H1 (cell line): ENCODE measurements around the gene CD200.

Experiments
- CEBPB ChIP-seq: IDR thresholded peaks from 2 replicates; pipeline ENCODE4 v1.6.1; 2012; ENCODE audit warnings: low read depth, low read length
- CHD2 ChIP-seq: IDR thresholded peaks from 2 replicates; pipeline ENCODE4 v1.6.1; 2012; ENCODE audit warnings: low read length, improper control_type of control experiment
- CTCF ChIP-seq, 3 experiments: IDR thresholded peaks; 1 replicate in 2 of 3; 2 replicates in 1 of 3; pipeline versions ENCODE4 v1.5.1 to v1.6.1; 2011; ENCODE audit warnings: low read length in 3 of 3, mild to moderate bottlenecking in 3 of 3, inconsistent platforms in 2 of 3, low read depth in 1 of 3, moderate library complexity in 1 of 3; ENCODE audit not compliant: insufficient read depth in 1 of 3; ENCODE audit errors: control extremely low read depth in 1 of 3
- EGR1 ChIP-seq: IDR thresholded peaks from 2 replicates; pipeline ENCODE4 v1.6.1; 2011; ENCODE audit warnings: low read depth, low read length, borderline replicate concordance
- EZH2 ChIP-seq: fragments of 200-600 bp; sonication (generic); IDR thresholded peaks from 2 replicates; pipeline ENCODE4 v1.7.1; 2012; ENCODE audit warnings: low read depth, mild to moderate bottlenecking, moderate library complexity, low read length, inconsistent platforms; ENCODE audit not compliant: severe bottlenecking
- MAX ChIP-seq: IDR thresholded peaks from 2 replicates; pipeline ENCODE4 v1.6.1; 2012; ENCODE audit warnings: inconsistent platforms
- NANOG ChIP-seq: IDR thresholded peaks from 2 replicates; pipeline ENCODE4 v1.6.1; 2011; ENCODE audit warnings: low read length, low read depth, mild to moderate bottlenecking, inconsistent platforms; ENCODE audit not compliant: insufficient read depth, poor library complexity, severe bottlenecking
- POLR2A ChIP-seq, 2 experiments: IDR thresholded peaks; 1 replicate in 1 of 2; 2 replicates in 1 of 2; pipeline ENCODE4 v1.6.1; 2011; ENCODE audit warnings: low read depth in 2 of 2, low read length in 2 of 2, mild to moderate bottlenecking in 2 of 2; ENCODE audit errors: control extremely low read depth in 1 of 2
- POLR2AphosphoS5 ChIP-seq: IDR thresholded peaks from 2 replicates; pipeline ENCODE4 v1.6.1; 2011; ENCODE audit warnings: low read depth, low read length
- RAD21 ChIP-seq, 2 experiments: IDR thresholded peaks in 1 of 2; conservative IDR thresholded peaks in 1 of 2; 2 replicates each; pipeline ENCODE4 v1.6.1; 2011; ENCODE audit warnings: low read depth in 2 of 2, low read length in 2 of 2, improper control_type of control experiment in 1 of 2, inconsistent platforms in 1 of 2, mild to moderate bottlenecking in 1 of 2, moderate library complexity in 1 of 2
- RNF2 ChIP-seq: fragments of 200-900, 300-1000 bp; sonication (generic); IDR thresholded peaks from 2 replicates; pipeline ENCODE4 v1.7.1; 2016; ENCODE audit warnings: borderline replicate concordance, low read depth, mild to moderate bottlenecking, antibody characterized with exemption, low read length; ENCODE audit not compliant: poor library complexity, severe bottlenecking; ENCODE audit errors: missing control alignments
- RXRA ChIP-seq: IDR thresholded peaks from 2 replicates; pipeline ENCODE4 v1.6.1; 2011; ENCODE audit warnings: low read depth, mild to moderate bottlenecking, low read length, moderate library complexity; ENCODE audit not compliant: insufficient read depth
- TBP ChIP-seq: IDR thresholded peaks from 2 replicates; pipeline ENCODE4 v1.6.1; 2011; ENCODE audit warnings: low read depth, low read length, improper control_type of control experiment
- YY1 ChIP-seq: IDR thresholded peaks from 2 replicates; pipeline ENCODE4 v1.6.1; 2011; ENCODE audit warnings: low read depth, mild to moderate bottlenecking, low read length

GRCh38 chr3:112371569-112371968 lies 38.6 kb downstream of the CD200 start:
- no peak for TF ChIP-seq CEBPB
- no peak for TF ChIP-seq CTCF (IDR thresholded peaks at IDR 0.05; ENCODE audit: control extremely low read depth in 1 of 3, insufficient read depth in 1 of 3, low read depth in 1 of 3, low read length in 3 of 3)
- TF ChIP-seq RXRA, result no peak
- TF ChIP-seq CHD2, result no peak
- no peak for TF ChIP-seq EZH2
- TF ChIP-seq POLR2AphosphoS5, result no peak
- no peak for TF ChIP-seq NANOG
- no peak for TF ChIP-seq TBP
- TF ChIP-seq MAX, result no peak
- no peak for TF ChIP-seq YY1
- TF ChIP-seq POLR2A (IDR thresholded peaks at IDR 0.05; ENCODE audit: control extremely low read depth in 1 of 2, low read depth in 2 of 2, low read length in 2 of 2), result no peak
- no peak for TF ChIP-seq RAD21 (IDR thresholded peaks at IDR 0.05 in 1 of 2, conservative IDR thresholded peaks at IDR 0.05 in 1 of 2; ENCODE audit: low read depth in 2 of 2, low read length in 2 of 2)
- no peak for TF ChIP-seq EGR1
- TF ChIP-seq RNF2, result no peak
